HEK293 (cell line): ENCODE results near the gene ADAMTS4.
A peak's percentile ranks its signal among the peaks of the same experiment; 100 is the strongest.

ENCODE experiments used
- CTCF ChIA-PET: fragments of 350-600 bp; formaldehyde crosslinking; extraction: SDS; loops from one replicate; lab custom pipeline; 2021; ENCODE audit warnings: antibody characterized with exemption; lab: Yijun Ruan, JAX
- POLR2A ChIA-PET: fragments of 300-600 bp; formaldehyde crosslinking; extraction: SDS; loops from one replicate; lab custom pipeline; 2020; ENCODE audit warnings: antibody characterized with exemption, inconsistent platforms; lab: Yijun Ruan, JAX
- H3K27ac ChIP-seq: fragments of 200-500 bp; sonication (Bioruptor generic); 2 replicates; pipeline ENCODE4 v1.5.1; 2014; ENCODE audit warnings: low read depth, low read length, control low read depth, inconsistent platforms; ENCODE audit errors: extremely low read depth
- H3K36me3 ChIP-seq, 2 experiments: fragments of 200-500 bp in 1 of 2; sonication (Bioruptor generic) in 1 of 2; 1 replicate in 1 of 2; 2 replicates in 1 of 2; pipeline ENCODE4 v1.5.1; 2014 to 2017; ENCODE audit warnings: inconsistent platforms in 2 of 2, low read length in 2 of 2; ENCODE audit not compliant: control insufficient read depth in 2 of 2, insufficient read depth in 1 of 2
- H3K4me1 ChIP-seq: fragments of 200-500 bp; sonication (Bioruptor generic); 2 replicates; pipeline ENCODE4 v1.5.1; 2014; ENCODE audit warnings: mild to moderate bottlenecking, low read length, inconsistent platforms; ENCODE audit not compliant: control insufficient read depth, insufficient read depth
- H3K4me3 ChIP-seq: 2 replicates; pipeline ENCODE4 v1.5.1; 2011; ENCODE audit warnings: low read depth, mild to moderate bottlenecking, control low read depth, low read length, moderate library complexity
- H3K9me3 ChIP-seq: fragments of 200-500 bp; sonication (Bioruptor generic); 2 replicates; pipeline ENCODE4 v1.5.1; 2014; ENCODE audit warnings: low read depth, low read length, inconsistent platforms; ENCODE audit not compliant: control insufficient read depth, insufficient read depth
- EGR2 ChIP-seq: fragments of 450-650 bp; formaldehyde crosslinking; IDR thresholded peaks from 2 replicates; pipeline ENCODE4 v1.5.1; 2016; ENCODE audit warnings: low read depth, missing biosample characterization, missing genetic modification characterization
- REPIN1 ChIP-seq: fragments of 450-650 bp; formaldehyde crosslinking; IDR thresholded peaks from 2 replicates; pipeline ENCODE4 v1.5.1; 2017; ENCODE audit warnings: missing biosample characterization, missing genetic modification characterization, low read depth
- ZEB2 ChIP-seq: fragments of 450-650 bp; formaldehyde crosslinking; IDR thresholded peaks from 2 replicates; pipeline ENCODE4 v1.5.1; 2016; ENCODE audit warnings: missing biosample characterization, missing genetic modification characterization
- ZFP37 ChIP-seq: fragments of 450-650 bp; formaldehyde crosslinking; IDR thresholded peaks from 2 replicates; pipeline ENCODE4 v1.5.1; 2016; ENCODE audit warnings: missing biosample characterization, missing genetic modification characterization
- ZNF132 ChIP-seq: fragments of 450-650 bp; formaldehyde crosslinking; IDR thresholded peaks from 2 replicates; pipeline ENCODE4 v1.5.1; 2017; ENCODE audit warnings: missing biosample characterization, missing genetic modification characterization, borderline replicate concordance
- ZNF2 ChIP-seq: fragments of 450-650 bp; formaldehyde crosslinking; IDR thresholded peaks from 2 replicates; pipeline ENCODE4 v1.5.1; 2016; ENCODE audit warnings: missing biosample characterization, missing genetic modification characterization
- ZNF274 ChIP-seq, 2 experiments: fragments of 200-500 bp in 1 of 2; fragments of 450-650 bp in 1 of 2; sonication (Bioruptor generic) in 1 of 2; formaldehyde crosslinking in 1 of 2; IDR thresholded peaks; 2 replicates each; pipeline versions ENCODE4 v1.5.1 to v1.6.1; 2014 to 2016; ENCODE audit warnings: borderline replicate concordance in 1 of 2, inconsistent platforms in 1 of 2, low read length in 1 of 2, missing biosample characterization in 1 of 2, missing genetic modification characterization in 1 of 2
- ZNF292 ChIP-seq: fragments of 450-650 bp; formaldehyde crosslinking; IDR thresholded peaks from 2 replicates; pipeline ENCODE4 v1.5.1; 2016; ENCODE audit warnings: low read depth, missing biosample characterization, missing genetic modification characterization, borderline replicate concordance
- ZNF558 ChIP-seq: fragments of 450-650 bp; formaldehyde crosslinking; IDR thresholded peaks from 2 replicates; pipeline ENCODE4 v1.5.1; 2016; ENCODE audit warnings: missing biosample characterization, missing genetic modification characterization
- ZNF561 ChIP-seq: fragments of 450-650 bp; IDR thresholded peaks from 2 replicates; pipeline ENCODE4 v1.5.1; 2018; ENCODE audit warnings: missing biosample characterization, missing genetic modification characterization, borderline replicate concordance
- ZNF621 ChIP-seq: fragments of 450-650 bp; formaldehyde crosslinking; IDR thresholded peaks from 2 replicates; pipeline ENCODE4 v1.5.1; 2017; ENCODE audit warnings: missing biosample characterization, missing genetic modification characterization
- ZNF654 ChIP-seq: fragments of 450-650 bp; formaldehyde crosslinking; IDR thresholded peaks from 2 replicates; pipeline ENCODE4 v1.5.1; 2016; ENCODE audit warnings: low read depth, missing biosample characterization, missing genetic modification characterization
- ZNF707 ChIP-seq: fragments of 450-650 bp; formaldehyde crosslinking; IDR thresholded peaks from 2 replicates; pipeline ENCODE4 v1.5.1; 2016; ENCODE audit warnings: missing biosample characterization, missing genetic modification characterization
- TF ChIP-seq, protein P1 (sequence below): fragments of 450-650 bp; formaldehyde crosslinking; IDR thresholded peaks from 2 replicates; pipeline ENCODE4 v1.5.1; 2017; ENCODE audit warnings: missing biosample characterization, missing genetic modification characterization
- TF ChIP-seq, protein P2 (sequence below): fragments of 450-650 bp; formaldehyde crosslinking; IDR thresholded peaks from 2 replicates; pipeline ENCODE4 v1.5.1; 2016; ENCODE audit warnings: missing biosample characterization, missing genetic modification characterization
- TF ChIP-seq, protein P3 (sequence below): IDR thresholded peaks from 2 replicates; pipeline ENCODE4 v1.6.1; 2011; ENCODE audit warnings: mild to moderate bottlenecking, low read depth, low read length, borderline replicate concordance
- TF ChIP-seq, protein P4 (sequence below): fragments of 450-650 bp; formaldehyde crosslinking; IDR thresholded peaks from 2 replicates; pipeline ENCODE4 v1.5.1; 2016; ENCODE audit warnings: missing biosample characterization, missing genetic modification characterization
- TF ChIP-seq, protein P5 (sequence below): fragments of 450-650 bp; formaldehyde crosslinking; IDR thresholded peaks from 2 replicates; pipeline ENCODE4 v1.5.1; 2016; ENCODE audit warnings: missing biosample characterization, missing genetic modification characterization
- TF ChIP-seq, protein P6 (sequence below): fragments of 450-650 bp; formaldehyde crosslinking; IDR thresholded peaks from 2 replicates; pipeline ENCODE4 v1.5.1; 2016; ENCODE audit warnings: missing biosample characterization, missing genetic modification characterization
- TF ChIP-seq, protein P7 (sequence below): fragments of 450-650 bp; formaldehyde crosslinking; IDR thresholded peaks from 2 replicates; pipeline ENCODE4 v1.5.1; 2016; ENCODE audit warnings: missing biosample characterization, missing genetic modification characterization

The ADAMTS4 gene

DNA sequence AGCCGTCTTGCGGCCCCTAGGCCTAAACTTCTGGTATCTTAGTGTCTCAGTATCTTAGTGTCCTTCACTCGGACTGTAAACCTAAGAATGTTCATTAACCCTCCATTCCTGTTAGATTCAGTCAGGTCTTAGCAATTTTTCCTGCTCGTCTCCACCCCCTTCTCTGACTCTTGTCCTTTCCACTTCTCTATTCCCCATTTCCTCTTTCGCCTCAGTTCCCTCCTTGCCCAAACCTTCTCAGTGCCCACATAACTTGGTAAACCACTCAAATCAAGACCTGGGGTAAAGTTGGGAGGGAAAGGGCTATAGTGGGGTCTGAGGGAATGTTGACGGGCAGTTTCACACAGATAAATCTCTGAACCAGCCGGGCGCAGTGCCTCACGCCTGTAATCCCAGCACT lies 15.5 kb upstream of the ADAMTS4 start:
- Histone ChIP-seq H3K9me3 (no peaks in the 10 kb centered on the region), H3K36me3 (peaks cover 35 to 57% of the 10 kb centered on the region in 2 experiments)
- TF ChIP-seq, protein P1, sequence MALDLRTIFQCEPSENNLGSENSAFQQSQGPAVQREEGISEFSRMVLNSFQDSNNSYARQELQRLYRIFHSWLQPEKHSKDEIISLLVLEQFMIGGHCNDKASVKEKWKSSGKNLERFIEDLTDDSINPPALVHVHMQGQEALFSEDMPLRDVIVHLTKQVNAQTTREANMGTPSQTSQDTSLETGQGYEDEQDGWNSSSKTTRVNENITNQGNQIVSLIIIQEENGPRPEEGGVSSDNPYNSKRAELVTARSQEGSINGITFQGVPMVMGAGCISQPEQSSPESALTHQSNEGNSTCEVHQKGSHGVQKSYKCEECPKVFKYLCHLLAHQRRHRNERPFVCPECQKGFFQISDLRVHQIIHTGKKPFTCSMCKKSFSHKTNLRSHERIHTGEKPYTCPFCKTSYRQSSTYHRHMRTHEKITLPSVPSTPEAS (tag by site-specific recombination), result no peak
- TF ChIP-seq ZNF707 (tag by site-specific recombination) (no peak), ZNF621 (tag by site-specific recombination) (no peak), ZNF132 (tag by site-specific recombination) (no peak), ZNF561 (tag by site-specific recombination) (no peak)
- TF ChIP-seq, protein P2, sequence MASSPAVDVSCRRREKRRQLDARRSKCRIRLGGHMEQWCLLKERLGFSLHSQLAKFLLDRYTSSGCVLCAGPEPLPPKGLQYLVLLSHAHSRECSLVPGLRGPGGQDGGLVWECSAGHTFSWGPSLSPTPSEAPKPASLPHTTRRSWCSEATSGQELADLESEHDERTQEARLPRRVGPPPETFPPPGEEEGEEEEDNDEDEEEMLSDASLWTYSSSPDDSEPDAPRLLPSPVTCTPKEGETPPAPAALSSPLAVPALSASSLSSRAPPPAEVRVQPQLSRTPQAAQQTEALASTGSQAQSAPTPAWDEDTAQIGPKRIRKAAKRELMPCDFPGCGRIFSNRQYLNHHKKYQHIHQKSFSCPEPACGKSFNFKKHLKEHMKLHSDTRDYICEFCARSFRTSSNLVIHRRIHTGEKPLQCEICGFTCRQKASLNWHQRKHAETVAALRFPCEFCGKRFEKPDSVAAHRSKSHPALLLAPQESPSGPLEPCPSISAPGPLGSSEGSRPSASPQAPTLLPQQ (tag by site-specific recombination), result no peak
- TF ChIP-seq, protein P3, sequence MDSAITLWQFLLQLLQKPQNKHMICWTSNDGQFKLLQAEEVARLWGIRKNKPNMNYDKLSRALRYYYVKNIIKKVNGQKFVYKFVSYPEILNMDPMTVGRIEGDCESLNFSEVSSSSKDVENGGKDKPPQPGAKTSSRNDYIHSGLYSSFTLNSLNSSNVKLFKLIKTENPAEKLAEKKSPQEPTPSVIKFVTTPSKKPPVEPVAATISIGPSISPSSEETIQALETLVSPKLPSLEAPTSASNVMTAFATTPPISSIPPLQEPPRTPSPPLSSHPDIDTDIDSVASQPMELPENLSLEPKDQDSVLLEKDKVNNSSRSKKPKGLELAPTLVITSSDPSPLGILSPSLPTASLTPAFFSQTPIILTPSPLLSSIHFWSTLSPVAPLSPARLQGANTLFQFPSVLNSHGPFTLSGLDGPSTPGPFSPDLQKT, result no peak
- TF ChIP-seq, all 188 proteins: peak for 0
- ChIA-PET POLR2A (no interaction called here), CTCF (no interaction called here)
- H3K27ac ChIP-seq, result no peak overlapping the region
- no peaks in the 10 kb centered on the region for H3K4me1 ChIP-seq
- no peak overlapping the region for H3K4me3 ChIP-seq

DNA sequence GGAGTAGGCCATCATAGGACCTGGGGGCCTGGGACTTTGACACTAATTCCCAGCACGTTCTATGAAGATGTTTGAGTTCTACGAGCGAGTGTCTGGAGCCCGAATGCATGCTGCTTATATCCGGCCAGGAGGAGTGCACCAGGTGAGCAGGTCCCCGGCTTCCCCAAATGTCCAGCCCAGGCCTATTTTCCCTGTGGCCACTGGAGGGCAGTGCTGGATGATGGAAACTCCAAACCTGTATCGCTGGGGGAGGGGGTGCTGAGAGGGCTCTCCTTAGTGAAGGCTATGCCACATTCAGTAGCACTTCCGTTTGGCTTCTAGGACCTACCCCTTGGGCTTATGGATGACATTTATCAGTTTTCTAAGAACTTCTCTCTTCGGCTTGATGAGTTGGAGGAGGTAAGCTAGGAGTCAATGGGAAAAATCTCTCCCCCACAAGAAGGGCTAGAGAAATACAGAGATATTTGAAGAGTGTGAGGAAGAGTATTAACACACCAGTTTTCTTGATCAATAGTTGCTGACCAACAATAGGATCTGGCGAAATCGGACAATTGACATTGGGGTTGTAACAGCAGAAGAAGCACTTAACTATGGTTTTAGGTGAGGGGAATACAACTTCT lies 11.0 kb upstream of the ADAMTS4 start:
- no peaks in the 10 kb centered on the region for H3K4me1 ChIP-seq
- CTCF ChIA-PET, result interaction anchor here (0.6 to 6.8 kb wide), 16 partner anchors 7 to 987 kb away, joined by 3 to 82 read pairs (median 6); partner anchors contain the start of genes APOA2 and TOMM40L
- no peak overlapping the region for H3K27ac ChIP-seq
- H3K36me3 ChIP-seq, result peaks cover 48 to 90% of the 10 kb centered on the region in 2 experiments
- no peak overlapping the region for H3K4me3 ChIP-seq
- H3K9me3 ChIP-seq, result no peaks in the 10 kb centered on the region
- POLR2A ChIA-PET, result no interaction called here
- TF ChIP-seq ZNF2 (tag by site-specific recombination) (peak; percentile 81), ZNF292 (tag by site-specific recombination) (no peak), ZNF274 (IDR thresholded peaks at IDR 0.05; ENCODE audit: low read length) (no peak), ZNF274 (tag by site-specific recombination; IDR thresholded peaks at IDR 0.05; ENCODE audit: borderline replicate concordance) (no peak), ZNF558 (tag by site-specific recombination) (no peak), REPIN1 (no peak), ZEB2 (no peak), ZNF654 (tag by site-specific recombination) (peak; percentile 84), ZFP37 (tag by site-specific recombination) (no peak), EGR2 (tag by site-specific recombination) (no peak)
- TF ChIP-seq, protein P4, sequence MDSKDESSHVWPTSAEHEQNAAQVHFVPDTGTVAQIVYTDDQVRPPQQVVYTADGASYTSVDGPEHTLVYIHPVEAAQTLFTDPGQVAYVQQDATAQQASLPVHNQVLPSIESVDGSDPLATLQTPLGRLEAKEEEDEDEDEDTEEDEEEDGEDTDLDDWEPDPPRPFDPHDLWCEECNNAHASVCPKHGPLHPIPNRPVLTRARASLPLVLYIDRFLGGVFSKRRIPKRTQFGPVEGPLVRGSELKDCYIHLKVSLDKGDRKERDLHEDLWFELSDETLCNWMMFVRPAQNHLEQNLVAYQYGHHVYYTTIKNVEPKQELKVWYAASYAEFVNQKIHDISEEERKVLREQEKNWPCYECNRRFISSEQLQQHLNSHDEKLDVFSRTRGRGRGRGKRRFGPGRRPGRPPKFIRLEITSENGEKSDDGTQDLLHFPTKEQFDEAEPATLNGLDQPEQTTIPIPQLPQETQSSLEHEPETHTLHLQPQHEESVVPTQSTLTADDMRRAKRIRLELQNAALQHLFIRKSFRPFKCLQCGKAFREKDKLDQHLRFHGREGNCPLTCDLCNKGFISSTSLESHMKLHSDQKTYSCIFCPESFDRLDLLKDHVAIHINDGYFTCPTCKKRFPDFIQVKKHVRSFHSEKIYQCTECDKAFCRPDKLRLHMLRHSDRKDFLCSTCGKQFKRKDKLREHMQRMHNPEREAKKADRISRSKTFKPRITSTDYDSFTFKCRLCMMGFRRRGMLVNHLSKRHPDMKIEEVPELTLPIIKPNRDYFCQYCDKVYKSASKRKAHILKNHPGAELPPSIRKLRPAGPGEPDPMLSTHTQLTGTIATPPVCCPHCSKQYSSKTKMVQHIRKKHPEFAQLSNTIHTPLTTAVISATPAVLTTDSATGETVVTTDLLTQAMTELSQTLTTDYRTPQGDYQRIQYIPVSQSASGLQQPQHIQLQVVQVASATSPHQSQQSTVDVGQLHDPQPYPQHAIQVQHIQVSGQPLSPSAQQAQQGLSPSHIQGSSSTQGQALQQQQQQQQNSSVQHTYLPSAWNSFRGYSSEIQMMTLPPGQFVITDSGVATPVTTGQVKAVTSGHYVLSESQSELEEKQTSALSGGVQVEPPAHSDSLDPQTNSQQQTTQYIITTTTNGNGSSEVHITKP, result 0 out of 2 replicates have a peak, but pooled peaks have one; percentile 12
- TF ChIP-seq, protein P5, sequence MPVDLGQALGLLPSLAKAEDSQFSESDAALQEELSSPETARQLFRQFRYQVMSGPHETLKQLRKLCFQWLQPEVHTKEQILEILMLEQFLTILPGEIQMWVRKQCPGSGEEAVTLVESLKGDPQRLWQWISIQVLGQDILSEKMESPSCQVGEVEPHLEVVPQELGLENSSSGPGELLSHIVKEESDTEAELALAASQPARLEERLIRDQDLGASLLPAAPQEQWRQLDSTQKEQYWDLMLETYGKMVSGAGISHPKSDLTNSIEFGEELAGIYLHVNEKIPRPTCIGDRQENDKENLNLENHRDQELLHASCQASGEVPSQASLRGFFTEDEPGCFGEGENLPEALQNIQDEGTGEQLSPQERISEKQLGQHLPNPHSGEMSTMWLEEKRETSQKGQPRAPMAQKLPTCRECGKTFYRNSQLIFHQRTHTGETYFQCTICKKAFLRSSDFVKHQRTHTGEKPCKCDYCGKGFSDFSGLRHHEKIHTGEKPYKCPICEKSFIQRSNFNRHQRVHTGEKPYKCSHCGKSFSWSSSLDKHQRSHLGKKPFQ (tag by site-specific recombination), result no peak
- TF ChIP-seq, protein P6, sequence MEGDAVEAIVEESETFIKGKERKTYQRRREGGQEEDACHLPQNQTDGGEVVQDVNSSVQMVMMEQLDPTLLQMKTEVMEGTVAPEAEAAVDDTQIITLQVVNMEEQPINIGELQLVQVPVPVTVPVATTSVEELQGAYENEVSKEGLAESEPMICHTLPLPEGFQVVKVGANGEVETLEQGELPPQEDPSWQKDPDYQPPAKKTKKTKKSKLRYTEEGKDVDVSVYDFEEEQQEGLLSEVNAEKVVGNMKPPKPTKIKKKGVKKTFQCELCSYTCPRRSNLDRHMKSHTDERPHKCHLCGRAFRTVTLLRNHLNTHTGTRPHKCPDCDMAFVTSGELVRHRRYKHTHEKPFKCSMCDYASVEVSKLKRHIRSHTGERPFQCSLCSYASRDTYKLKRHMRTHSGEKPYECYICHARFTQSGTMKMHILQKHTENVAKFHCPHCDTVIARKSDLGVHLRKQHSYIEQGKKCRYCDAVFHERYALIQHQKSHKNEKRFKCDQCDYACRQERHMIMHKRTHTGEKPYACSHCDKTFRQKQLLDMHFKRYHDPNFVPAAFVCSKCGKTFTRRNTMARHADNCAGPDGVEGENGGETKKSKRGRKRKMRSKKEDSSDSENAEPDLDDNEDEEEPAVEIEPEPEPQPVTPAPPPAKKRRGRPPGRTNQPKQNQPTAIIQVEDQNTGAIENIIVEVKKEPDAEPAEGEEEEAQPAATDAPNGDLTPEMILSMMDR (tag by site-specific recombination), result peak; percentile 83
- TF ChIP-seq, protein P7, sequence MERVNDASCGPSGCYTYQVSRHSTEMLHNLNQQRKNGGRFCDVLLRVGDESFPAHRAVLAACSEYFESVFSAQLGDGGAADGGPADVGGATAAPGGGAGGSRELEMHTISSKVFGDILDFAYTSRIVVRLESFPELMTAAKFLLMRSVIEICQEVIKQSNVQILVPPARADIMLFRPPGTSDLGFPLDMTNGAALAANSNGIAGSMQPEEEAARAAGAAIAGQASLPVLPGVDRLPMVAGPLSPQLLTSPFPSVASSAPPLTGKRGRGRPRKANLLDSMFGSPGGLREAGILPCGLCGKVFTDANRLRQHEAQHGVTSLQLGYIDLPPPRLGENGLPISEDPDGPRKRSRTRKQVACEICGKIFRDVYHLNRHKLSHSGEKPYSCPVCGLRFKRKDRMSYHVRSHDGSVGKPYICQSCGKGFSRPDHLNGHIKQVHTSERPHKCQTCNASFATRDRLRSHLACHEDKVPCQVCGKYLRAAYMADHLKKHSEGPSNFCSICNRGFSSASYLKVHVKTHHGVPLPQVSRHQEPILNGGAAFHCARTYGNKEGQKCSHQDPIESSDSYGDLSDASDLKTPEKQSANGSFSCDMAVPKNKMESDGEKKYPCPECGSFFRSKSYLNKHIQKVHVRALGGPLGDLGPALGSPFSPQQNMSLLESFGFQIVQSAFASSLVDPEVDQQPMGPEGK (tag by site-specific recombination), result peak; percentile 31; the same call in 1 of the 2 replicates
